ENCODE data around the gene TRIM38. TPM values are rescaled to one million over a fixed set of nuclear protein-coding genes. Genes with fewer than 3 reads are reported as not detected.

The TRIM38 gene
- total and polyA plus RNA-seq, 2 of the 13 experiments (the other 11 are each of a cell fraction or from before 2014, with no cell fraction given), result 2.5 to 3.1 TPM

- TF ChIP-seq AFF4 (CRISPR knock-in tag; IDR thresholded peaks at IDR 0.05), result peak; percentile 97
- TF ChIP-seq TOE1 (CRISPR knock-in tag; IDR thresholded peaks at IDR 0.05), result peak; percentile 55; the same call in 1 of the 2 replicates
- TF ChIP-seq ATF2 (CRISPR knock-in tag; IDR thresholded peaks at IDR 0.05), result peak; percentile 82
- TF ChIP-seq, protein P1, sequence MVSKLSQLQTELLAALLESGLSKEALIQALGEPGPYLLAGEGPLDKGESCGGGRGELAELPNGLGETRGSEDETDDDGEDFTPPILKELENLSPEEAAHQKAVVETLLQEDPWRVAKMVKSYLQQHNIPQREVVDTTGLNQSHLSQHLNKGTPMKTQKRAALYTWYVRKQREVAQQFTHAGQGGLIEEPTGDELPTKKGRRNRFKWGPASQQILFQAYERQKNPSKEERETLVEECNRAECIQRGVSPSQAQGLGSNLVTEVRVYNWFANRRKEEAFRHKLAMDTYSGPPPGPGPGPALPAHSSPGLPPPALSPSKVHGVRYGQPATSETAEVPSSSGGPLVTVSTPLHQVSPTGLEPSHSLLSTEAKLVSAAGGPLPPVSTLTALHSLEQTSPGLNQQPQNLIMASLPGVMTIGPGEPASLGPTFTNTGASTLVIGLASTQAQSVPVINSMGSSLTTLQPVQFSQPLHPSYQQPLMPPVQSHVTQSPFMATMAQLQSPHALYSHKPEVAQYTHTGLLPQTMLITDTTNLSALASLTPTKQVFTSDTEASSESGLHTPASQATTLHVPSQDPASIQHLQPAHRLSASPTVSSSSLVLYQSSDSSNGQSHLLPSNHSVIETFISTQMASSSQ (IDR thresholded peaks at IDR 0.05; ENCODE audit: low read depth), result no peak
- TF ChIP-seq, protein P1 (CRISPR knock-in tag; IDR thresholded peaks at IDR 0.05; ENCODE audit: borderline replicate concordance), result peak; percentile 51; the same call in 1 of the 2 replicates
- TF ChIP-seq CTCF (CRISPR knock-in tag; IDR thresholded peaks at IDR 0.05), result 0 out of 2 replicates have a peak, but pooled peaks have one; percentile 9
- TF ChIP-seq ZNF253 (CRISPR knock-in tag; IDR thresholded peaks at IDR 0.05; ENCODE audit: borderline replicate concordance), result no peak
- no peak for TF ChIP-seq RFXAP (CRISPR knock-in tag; IDR thresholded peaks at IDR 0.05; ENCODE audit: borderline replicate concordance)
- TF ChIP-seq ZNF430 (CRISPR knock-in tag; IDR thresholded peaks at IDR 0.05), result no peak
- no peak for TF ChIP-seq ELF1 (CRISPR knock-in tag; IDR thresholded peaks at IDR 0.05)
- TF ChIP-seq KDM2A (CRISPR knock-in tag; IDR thresholded peaks at IDR 0.05; ENCODE audit: borderline replicate concordance, low read depth), result peak; percentile 80; the same call in 1 of the 2 replicates
- TF ChIP-seq, protein P2, sequence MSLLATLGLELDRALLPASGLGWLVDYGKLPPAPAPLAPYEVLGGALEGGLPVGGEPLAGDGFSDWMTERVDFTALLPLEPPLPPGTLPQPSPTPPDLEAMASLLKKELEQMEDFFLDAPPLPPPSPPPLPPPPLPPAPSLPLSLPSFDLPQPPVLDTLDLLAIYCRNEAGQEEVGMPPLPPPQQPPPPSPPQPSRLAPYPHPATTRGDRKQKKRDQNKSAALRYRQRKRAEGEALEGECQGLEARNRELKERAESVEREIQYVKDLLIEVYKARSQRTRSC (CRISPR knock-in tag; IDR thresholded peaks at IDR 0.05; ENCODE audit: low read depth), result no peak
These were observed 70.7 kb downstream of the TRIM38 start (continued) for GRCh38 chr6:26033085-26033940.
